Smooth muscle cell of the coronary artery (primary cell): Measurements from ENCODE around the gene TXNRD1. TPM values are rescaled to one million over a fixed set of nuclear protein-coding genes. Genes with fewer than 3 reads are reported as not detected.

Source experiments
- total RNA-seq: library from RNA; depleted of rRNA; stranded (reverse); fragments of >200 nt; gene quantifications from 2 replicates; pipeline ENCODE4 v1.2.3, GENCODE V29; 2014; ENCODE audit warnings: low replicate concordance

The TXNRD1 gene
- 367 and 380 TPM in 2 replicates for total RNA-seq

GRCh38 chr12:104215638-104216297 is at the start of gene TXNRD1:
Gene TXNRD1, plus strand, starts transcription at chr12:104215779. Its CDS starts 24 bp downstream, at chr12:104215803.

GRCh38 chr12:104303538-104304151 is 88.1 kb downstream of the TXNRD1 start, which contains the start of gene EID3:
Gene EID3, plus strand, starts transcription at chr12:104303739. Its CDS starts 196 bp downstream, at chr12:104303935.

Other genes with a start within 250 kb of the TXNRD1 start
- gene TDG, start 249.9 kb upstream of the TXNRD1 start, total RNA-seq: 10.2 and 26.7 TPM in 2 replicates
- gene GLT8D2, start 165.6 kb upstream of the TXNRD1 start, total RNA-seq: 11.9 and 46.4 TPM in 2 replicates
- 19.8 and 20.0 TPM in 2 replicates for gene HCFC2, start 151.2 kb upstream of the TXNRD1 start, total RNA-seq
- gene NFYB, start 77.6 kb upstream of the TXNRD1 start, total RNA-seq: 12.4 and 18.4 TPM in 2 replicates
- gene EID3, start 88.0 kb downstream of the TXNRD1 start, total RNA-seq: 3.9 and 9.9 TPM in 2 replicates
- gene CHST11, start 241.2 kb downstream of the TXNRD1 start, total RNA-seq: 3.3 and 10.1 TPM in 2 replicates